Measurements from ENCODE around the gene OR2G2.
A peak's percentile ranks its signal among the peaks of the same experiment; 100 is the strongest.

- TF ChIP-seq, protein P1, sequence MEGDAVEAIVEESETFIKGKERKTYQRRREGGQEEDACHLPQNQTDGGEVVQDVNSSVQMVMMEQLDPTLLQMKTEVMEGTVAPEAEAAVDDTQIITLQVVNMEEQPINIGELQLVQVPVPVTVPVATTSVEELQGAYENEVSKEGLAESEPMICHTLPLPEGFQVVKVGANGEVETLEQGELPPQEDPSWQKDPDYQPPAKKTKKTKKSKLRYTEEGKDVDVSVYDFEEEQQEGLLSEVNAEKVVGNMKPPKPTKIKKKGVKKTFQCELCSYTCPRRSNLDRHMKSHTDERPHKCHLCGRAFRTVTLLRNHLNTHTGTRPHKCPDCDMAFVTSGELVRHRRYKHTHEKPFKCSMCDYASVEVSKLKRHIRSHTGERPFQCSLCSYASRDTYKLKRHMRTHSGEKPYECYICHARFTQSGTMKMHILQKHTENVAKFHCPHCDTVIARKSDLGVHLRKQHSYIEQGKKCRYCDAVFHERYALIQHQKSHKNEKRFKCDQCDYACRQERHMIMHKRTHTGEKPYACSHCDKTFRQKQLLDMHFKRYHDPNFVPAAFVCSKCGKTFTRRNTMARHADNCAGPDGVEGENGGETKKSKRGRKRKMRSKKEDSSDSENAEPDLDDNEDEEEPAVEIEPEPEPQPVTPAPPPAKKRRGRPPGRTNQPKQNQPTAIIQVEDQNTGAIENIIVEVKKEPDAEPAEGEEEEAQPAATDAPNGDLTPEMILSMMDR (IDR thresholded peaks at IDR 0.05; ENCODE audit: insufficient read depth, low read length), result no peak
- TF ChIP-seq SPI1 (IDR thresholded peaks at IDR 0.05; ENCODE audit: borderline replicate concordance, low read depth) (no peak), POLR2AphosphoS5 (IDR thresholded peaks at IDR 0.05; ENCODE audit: low read depth) (peak; percentile 56; the same call in 1 of the 2 replicates)
Measured at GRCh38 chr1:247548092-247548491, 40.1 kb upstream of the OR2G2 start.

Measured in HL-60 (cell line).